ENCODE measurements around the gene CEP97. TPM values are rescaled to one million over a fixed set of nuclear protein-coding genes. Genes with fewer than 3 reads are reported as not detected.

Gene CEP97
- total RNA-seq, 1 donor from 2014 or later: 7.3 TPM

DNA sequence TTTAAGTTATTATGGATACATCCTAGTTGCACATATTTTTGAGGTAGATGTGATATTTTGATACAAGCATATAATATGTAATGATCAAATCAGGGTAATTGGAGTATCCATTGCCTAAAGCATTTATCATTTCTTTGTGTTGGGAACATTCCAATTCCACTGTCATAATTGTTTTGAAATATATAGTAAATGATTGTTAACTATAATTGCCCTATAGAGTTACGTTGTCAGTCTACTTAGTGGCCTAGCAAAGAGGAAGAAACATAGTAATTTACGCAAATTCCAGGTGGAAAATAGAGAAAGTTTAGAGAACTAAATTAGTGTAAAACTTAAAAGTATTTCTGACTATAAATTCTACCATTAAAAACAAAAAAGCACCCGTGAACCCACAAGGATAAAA is 79.5 kb downstream of the CEP97 start:
- DNase-seq (ENCODE audit: missing footprints): no peak
- no peak for ATAC-seq
- intact Hi-C loops (cut with DNase I): no loop called here

DNA sequence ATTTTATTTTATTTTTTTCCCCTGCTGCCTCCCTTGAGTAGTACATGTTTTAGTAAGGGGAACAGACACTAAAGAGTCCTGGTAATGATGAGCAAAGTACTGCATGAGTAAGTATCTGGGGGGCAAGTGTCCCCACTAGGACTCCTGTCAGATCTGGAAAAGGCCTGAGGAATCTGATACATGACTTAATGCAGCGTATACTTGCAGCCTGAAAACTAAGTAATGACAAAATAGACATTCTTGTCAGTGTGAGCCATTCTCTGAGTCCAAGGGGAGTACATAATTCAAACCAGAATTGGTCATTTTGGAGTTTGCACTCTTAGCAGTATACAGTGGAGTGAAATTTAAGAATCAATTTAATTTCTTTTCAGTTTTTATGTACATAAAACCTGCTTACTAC is 82.1 kb downstream of the CEP97 start:
- ATAC-seq (no peak), DNase-seq (ENCODE audit: missing footprints) (no peak)
- intact Hi-C loops (cut with DNase I): loop anchor here (5.0 kb wide), 1 partner anchor 726 kb away; no protein-coding TSS in a partner anchor

DNA sequence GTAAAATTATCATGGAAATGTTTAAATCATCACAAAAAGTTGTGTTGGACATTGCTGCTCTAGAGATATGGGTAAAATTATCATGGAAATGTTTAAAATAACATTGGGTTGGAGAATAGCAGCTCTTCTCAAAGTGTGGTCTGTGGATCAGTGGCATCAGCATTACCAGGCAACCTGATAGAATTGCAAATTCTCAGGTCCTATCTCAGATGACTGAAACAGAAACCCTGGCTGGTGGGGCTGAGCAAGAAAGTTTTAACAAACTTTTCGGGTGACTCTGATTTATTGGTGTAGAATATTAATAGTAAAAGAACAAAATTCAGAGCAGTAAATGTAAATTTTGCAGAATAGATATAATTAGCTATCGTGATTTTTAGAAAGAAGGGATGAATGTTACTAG is 83.5 kb downstream of the CEP97 start:
- intact Hi-C loops (cut with DNase I): loop anchor here (5.0 kb wide), 1 partner anchor 724 kb away; no protein-coding TSS in a partner anchor
- DNase-seq (ENCODE audit: missing footprints): no peak
- ATAC-seq: no peak

DNA sequence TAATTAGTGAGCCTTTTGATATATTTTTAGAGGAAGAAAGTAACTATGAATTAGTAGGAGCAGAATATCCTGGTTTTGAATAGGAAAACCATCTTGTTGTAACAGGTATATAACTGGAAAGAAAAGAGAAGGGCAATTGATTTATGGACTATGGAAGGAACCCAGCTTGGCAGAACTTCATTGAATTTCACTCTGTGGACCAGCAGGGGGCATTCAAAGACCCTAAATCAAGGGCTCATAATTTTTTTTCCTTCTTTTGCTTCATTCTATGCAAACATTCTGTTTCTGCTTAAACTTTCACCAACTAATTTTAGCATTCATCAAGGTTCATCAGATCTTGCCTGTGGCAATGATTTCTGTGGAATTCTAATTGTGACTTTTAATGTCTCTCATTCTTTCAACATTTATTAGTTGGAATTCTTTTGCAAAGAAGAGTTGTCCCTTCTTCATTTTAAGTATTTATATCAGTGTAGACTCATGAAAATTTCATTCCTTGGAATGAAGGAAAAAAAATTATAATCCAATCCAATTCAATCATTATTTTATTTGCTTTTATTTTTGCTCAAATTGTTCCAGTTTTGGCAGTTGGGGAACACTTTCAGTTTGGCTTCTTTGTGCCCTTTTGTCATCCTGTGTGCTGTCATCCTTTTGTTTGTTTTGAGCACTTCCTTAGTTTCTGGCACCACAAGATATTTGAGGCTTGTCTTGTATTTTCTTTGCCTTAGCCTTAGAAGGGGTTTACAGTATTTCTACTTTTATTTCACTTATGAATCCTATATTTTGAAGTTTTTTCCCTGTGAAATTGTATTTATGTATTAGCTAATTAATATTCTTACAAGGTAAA is 85.0 kb downstream of the CEP97 start:
- no peak for ATAC-seq
- DNase-seq (ENCODE audit: missing footprints): no peak
- intact Hi-C loops (cut with DNase I): loop anchor here (1.0 to 5.0 kb wide), 3 partner anchors 38 to 723 kb away; partner anchors contain the start of gene NFKBIZ

DNA sequence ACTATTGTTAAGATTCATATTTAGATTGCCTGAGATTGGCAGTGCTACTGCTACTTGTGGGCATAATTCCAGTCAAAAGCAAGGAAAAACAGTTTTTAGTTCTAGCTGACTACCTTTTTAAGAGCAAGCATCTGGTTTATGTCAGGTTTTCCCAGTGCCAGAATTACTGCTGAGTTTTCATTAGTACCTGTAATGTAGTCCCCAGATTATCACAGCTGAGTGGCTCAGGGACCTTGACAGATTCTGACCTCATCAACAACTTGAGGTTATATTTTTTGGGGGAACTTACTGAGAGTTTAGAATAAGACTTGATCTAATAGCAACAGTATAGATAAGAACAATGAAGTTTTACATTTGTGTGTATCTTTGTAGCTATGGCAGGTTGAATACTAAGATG is 85.6 kb downstream of the CEP97 start:
- no peak for ATAC-seq
- DNase-seq (ENCODE audit: missing footprints): no peak
- intact Hi-C loops (cut with DNase I): loop anchor here (5.0 kb wide), 1 partner anchor 37 kb away; the partner anchor contains the start of gene NFKBIZ

DNA sequence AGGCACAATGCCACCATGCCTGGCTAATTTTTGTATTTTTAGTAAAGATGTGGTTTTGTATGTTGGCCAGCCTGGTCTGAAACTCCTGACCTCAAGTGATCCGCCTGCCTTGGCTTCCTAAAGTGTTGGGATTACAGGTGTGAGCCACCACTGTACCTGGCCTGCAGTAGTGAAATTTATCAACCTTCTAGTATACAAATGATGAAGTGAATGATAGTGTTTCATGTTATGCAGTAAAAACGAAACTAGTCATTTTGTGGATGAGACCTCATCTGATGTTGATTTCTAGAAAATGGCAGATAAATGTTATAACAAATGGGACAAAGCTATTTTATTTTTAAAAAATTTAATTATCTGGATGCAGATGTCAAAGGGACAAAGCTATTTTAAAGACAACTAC is 87.5 kb downstream of the CEP97 start:
- DNase-seq (ENCODE audit: missing footprints): no peak
- ATAC-seq: no peak
- intact Hi-C loops (cut with DNase I): loop anchor here (5.0 kb wide), 1 partner anchor 35 kb away; the partner anchor contains the start of gene NFKBIZ

DNA sequence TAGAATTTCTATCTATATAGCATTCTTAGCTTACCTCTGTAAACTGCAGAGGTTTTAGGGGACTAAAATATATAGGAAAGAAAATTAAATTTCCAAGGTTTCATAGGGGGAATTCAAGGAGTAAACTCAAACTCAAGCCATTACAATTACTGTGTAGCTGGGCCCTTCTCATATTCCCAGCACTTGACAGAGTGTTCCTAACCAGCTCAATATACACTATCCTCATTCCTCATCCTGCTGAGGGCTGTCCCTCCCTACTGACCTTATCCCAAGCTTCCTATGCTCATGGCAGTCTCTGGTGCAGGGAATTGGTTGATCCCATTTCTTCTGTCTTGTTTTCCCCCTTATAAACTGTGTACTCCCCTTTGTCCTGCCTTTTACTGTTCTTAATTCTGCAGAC is 88.5 kb downstream of the CEP97 start:
- intact Hi-C loops (cut with DNase I): loop anchor here (5.0 kb wide), 1 partner anchor 34 kb away; the partner anchor contains the start of gene NFKBIZ

DNA sequence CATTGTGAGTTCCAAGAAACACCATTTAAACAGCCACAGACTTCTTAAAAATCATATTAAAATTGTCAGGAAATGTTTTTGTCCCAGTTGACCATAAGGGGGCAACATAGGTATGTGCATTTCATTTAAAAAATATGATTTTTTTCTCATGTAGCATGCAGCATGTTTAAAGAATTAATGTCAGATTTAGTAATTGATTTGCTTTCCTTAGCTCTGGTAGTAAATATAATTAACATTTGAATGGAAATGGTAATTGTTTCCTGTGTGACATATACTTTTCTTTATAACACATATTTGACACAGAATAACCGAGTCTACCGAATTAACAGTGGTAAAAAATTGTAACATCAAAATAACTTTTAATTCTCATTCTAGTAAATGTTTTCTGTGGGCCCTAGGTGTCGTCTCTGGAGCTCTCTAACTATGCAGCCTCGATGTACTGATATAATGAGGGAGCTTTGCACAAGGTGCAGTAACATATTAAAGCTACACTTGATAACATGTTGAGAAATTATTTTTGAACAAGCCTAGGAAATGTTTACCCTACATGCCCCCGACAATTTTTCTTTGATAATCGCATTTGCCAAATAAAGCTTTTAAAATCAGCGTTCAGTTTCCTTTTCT is 89.5 kb downstream of the CEP97 start:
- ATAC-seq: no peak
- intact Hi-C loops (cut with DNase I): loop anchor here (5.0 kb wide), 1 partner anchor 33 kb away; the partner anchor contains the start of gene NFKBIZ
- DNase-seq (ENCODE audit: missing footprints): no peak

More for the DNA sequence above, 88.5 kb downstream of the CEP97 start:
- DNase-seq (ENCODE audit: missing footprints) (no peak), ATAC-seq (no peak)

DNA sequence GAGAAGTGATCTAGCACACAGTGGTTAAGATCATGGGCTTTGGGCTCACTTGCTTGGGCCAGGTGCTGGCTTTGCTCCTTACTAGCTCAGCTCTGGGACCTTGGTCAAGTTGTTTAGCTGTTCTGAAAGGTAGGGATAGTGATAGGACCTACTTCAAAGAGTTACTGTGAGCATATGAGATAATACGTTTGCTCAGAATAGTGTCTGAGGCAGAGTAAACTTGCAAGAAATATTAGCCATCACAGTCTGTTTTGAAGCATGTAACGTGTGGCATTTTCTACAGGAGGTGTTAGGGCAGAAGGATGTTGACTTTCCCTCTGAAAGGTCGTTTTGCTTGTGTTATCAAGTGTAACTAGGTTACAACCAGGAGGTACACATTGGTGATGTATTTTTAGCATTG is 90.4 kb downstream of the CEP97 start:
- intact Hi-C loops (cut with DNase I): loop anchor here (5.0 kb wide), 1 partner anchor 32 kb away; the partner anchor contains the start of gene NFKBIZ
- ATAC-seq (peak; percentile 71), DNase-seq (ENCODE audit: missing footprints) (no peak)

DNA sequence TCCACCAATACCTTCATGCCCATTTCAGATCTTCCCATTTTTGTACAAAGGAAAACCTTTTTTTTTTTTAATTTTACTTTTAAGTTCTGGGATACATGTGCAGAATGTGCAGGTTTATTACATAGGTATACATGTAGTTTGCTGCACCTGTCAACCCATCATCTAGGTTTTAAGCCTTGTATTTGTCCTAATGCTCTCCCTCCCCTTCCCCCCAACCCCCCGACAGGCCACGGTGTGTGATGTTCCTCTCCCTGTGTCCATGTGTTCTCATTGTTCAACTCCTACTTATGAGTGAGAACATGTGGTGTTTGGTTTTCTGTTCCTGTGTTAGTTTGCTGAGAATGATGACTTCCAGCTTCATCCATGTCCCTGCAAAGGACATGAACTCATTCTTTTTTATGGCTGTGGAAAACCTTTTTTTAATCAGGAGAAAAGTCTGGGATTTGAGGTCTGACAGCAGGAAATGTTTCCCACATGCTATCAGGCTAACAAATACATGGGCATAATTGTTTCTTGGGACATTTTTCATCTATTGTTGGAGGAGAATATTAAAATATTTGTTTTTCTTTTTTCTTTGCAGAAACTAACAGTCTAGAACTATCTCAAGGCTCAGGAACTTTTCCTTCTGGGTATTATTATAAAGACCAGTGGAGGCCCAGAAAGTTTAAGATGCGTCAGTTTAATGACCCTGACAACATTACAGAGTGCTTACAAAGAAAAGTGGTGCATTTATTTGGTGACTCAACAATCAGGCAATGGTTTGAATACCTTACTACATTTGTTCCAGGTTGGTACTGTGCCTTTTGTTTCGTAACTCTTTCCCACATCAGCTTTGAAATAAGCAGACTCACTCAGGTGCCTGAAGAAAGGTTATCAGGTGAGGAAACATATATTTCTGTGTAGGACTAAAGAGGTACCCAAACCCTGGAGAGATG is 92.1 kb downstream of the CEP97 start:
- DNase-seq (ENCODE audit: missing footprints) (no peak), ATAC-seq (no peak)
- intact Hi-C loops (cut with DNase I): no loop called here

DNA sequence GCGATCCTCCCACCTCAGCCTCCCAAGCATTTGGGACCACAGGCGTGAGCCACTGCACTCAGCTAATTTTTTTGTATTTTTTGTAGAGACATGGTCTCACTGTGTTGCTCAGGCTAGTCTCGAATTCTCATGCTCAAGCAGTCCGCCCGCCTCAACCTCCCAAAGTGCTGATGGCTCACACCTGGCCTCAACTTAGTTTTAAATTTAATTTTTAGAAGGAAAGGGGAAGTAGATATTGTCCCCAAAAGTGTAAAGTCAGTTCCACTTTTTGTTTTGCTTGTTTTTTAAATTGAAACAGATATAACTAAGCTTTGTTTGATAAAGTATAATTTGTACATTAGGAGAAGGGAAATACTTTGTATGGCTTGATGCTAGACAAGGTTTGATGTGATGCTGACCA is 93.6 kb downstream of the CEP97 start:
- ATAC-seq: no peak
- DNase-seq (ENCODE audit: missing footprints): no peak
- intact Hi-C loops (cut with DNase I): no loop called here

DNA sequence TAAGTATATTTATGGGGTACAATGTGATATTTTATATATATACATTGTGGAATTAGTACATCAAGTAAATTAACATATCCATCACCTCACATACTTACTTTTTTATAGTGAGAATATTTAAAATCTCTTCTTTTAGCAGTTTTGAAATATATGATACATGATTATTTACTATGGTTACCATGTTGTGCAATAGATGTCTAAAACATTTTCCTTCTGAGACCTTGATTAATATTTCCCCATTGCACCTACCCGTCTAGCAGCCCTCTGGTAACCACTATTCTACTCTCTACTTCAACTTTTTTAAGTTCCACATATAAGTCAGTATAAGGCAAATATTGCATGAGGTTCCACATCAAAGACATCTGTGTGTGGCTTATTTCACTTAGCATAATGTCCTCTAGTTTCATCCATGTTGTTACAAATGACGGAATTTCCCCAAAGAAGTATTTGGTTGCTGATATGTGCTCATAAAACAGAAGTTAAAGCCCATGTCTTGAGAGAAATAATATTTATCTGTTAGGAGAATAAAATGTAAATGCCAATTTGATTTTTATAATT is 95.3 kb downstream of the CEP97 start:
- no peak for DNase-seq (ENCODE audit: missing footprints)
- intact Hi-C loops (cut with DNase I): no loop called here
- ATAC-seq: no peak

Other genes starting within 250 kb of the CEP97 start
- gene SENP7, start 211.4 kb upstream of the CEP97 start, total RNA-seq: 10.3 TPM
- gene TRMT10C, start 162.7 kb upstream of the CEP97 start, total RNA-seq: 29.1 TPM
- 125 TPM for gene PCNP, start 150.4 kb upstream of the CEP97 start, total RNA-seq
- 9.7 TPM for gene ZBTB11, start 47.5 kb upstream of the CEP97 start, total RNA-seq
- 829 TPM for gene RPL24, start 37.9 kb upstream of the CEP97 start, total RNA-seq
- 42.0 TPM for gene NXPE3, start 54.6 kb downstream of the CEP97 start, total RNA-seq
- gene NFKBIZ, start 124.9 kb downstream of the CEP97 start, total RNA-seq: 14.8 TPM